Large intestine (tissue), 3 donors: ENCODE measurements around the gene MYH7. TPM values are rescaled to one million over a fixed set of nuclear protein-coding genes. Genes with fewer than 3 reads are reported as not detected.

Experiments
- DNase-seq, 2 donors: peaks; one replicate each; pipeline versions ENCODE4 v3.0.0 to v3.0.0-alpha.2; 2013
- H3K27ac ChIP-seq: one replicate; pipeline ENCODE4 v1.5.1; 2013; ENCODE audit warnings: low read length
- H3K27me3 ChIP-seq: 2 replicates; pipeline ENCODE4 v1.6.1; 2013; ENCODE audit warnings: low read length; ENCODE audit not compliant: control insufficient read depth, insufficient read depth
- H3K36me3 ChIP-seq: 2 replicates; pipeline ENCODE4 v1.6.1; 2013; ENCODE audit warnings: low read length; ENCODE audit not compliant: control insufficient read depth, insufficient read depth
- H3K4me1 ChIP-seq: one replicate; pipeline ENCODE4 v1.6.1; 2013; ENCODE audit warnings: low read length; ENCODE audit not compliant: control insufficient read depth, insufficient read depth
- H3K4me3 ChIP-seq: one replicate; pipeline ENCODE4 v1.5.1; 2013; ENCODE audit warnings: low read length
- H3K9me3 ChIP-seq: one replicate; pipeline ENCODE4 v1.6.1; 2013; ENCODE audit warnings: mild to moderate bottlenecking, low read depth, low read length, moderate library complexity; ENCODE audit not compliant: control insufficient read depth
- WGBS: methylation state at CpG from one replicate; pipeline ENCODE4 v1.1.5; 2013; ENCODE audit warnings: low lambda C conversion rate; ENCODE audit not compliant: insufficient coverage; 5-methylcytosine and 5-hydroxymethylcytosine counted together
- polyA plus RNA-seq: library from polyadenylated mRNA; unstranded; fragments of 120-200 nt; gene quantifications from one replicate; pipeline ENCODE4 v1.2.1, GENCODE V29; 2013

Gene MYH7
- polyA plus RNA-seq, 1 donor = 0.91 TPM

DNA sequence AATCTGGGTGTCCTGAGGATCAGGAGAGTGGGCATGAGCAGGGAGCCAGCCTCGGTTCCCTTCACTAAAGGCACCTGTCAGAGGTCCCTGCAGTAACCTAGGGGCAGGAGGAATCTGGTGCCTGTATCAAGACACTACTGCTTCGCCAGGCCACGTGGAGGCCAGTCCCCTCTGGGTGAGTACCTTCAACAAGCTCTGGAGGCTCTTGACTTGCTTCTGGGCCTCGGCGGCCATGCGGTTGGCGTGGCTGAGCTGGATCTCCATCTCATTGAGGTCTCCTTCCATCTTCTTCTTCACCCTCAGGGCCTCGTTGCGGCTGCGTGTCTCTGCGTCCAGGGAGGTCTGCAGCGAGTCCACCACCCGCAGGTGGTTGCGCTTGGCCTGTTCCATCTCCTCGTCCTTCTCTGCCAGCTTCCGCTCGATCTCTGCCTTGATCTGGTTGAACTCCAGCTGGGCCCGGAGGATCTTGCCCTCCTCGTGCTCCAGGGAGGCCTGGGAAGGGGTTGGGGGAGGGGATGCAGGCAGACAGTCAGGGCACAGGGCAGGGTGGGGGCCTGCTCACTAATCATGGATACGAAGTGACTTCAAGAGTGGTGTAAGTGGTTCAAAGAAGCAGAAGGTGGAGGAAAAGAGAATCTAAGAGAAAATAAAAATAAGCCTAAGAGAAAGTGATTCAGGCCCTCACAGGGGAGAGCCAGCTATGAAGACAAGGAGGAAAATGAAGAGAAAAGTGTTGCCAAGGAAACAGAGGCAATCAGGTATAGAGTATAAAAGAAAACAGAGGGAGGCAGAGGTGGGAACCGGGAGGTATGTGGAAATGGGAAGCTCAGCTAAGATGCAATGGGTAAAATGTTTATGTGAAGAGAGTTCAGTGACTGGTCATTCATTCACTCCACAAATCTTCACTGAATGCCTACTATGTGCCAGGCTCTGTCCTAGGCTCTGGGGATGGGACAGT is 19.4 kb downstream of the MYH7 start:
- H3K27me3 ChIP-seq = no peaks in the 10 kb centered on the region
- DNase-seq = no peak
- H3K36me3 ChIP-seq = no peaks in the 10 kb centered on the region
- H3K27ac ChIP-seq = no peak overlapping the region
- no peaks in the 10 kb centered on the region for H3K4me1 ChIP-seq
- no peaks in the 10 kb centered on the region for H3K9me3 ChIP-seq
- 67% methylated on average over 2 of the region's 21 CpGs for WGBS
- H3K4me3 ChIP-seq = no peak overlapping the region

DNA sequence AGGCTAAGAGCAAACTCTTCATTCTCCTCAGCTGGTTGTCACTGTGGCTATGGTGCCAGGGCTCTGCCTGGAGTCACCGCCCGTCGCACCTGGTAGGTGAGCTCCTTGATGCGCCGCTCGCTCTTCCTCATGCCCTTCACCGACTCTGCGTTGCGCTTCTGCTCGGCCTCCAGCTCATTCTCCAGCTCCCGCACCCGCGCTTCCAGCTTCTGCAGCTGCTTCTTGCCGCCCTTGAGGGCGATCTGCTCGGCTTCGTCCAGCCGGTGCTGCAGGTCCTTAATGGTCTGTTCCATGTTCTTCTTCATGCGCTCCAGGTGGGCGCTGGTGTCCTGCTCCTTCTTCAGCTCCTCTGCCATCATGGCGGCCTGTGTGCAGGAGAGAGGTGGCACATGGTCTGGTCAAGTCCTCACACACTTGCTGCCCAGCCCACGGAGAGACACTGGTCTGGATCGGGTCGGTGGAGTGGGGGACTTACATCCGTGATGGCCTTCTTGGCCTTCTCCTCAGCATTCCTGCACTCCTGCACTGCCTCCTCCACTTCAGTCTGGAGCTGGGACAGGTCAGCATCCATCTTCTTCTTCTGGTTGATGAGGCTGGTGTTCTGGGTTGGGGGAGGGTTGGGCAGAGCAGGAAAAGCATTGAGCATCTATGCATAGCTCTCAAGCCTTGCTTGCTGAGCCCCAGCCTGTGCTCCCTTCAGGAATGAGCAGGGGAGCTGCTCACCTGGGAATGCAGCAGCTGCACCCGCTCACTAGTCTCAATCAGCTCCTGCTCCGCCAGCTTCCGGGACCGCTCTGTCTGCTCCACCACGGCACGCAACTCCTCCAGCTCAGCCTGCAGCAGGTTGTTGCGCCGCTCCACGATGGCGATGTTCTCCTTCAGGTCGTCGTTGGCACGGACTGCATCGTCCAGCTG is 20.3 kb downstream of the MYH7 start:
- WGBS = no CpG with 5 or more reads among the region's 39 CpGs
- Histone ChIP-seq H3K27ac (no peak overlapping the region), H3K4me1 (no peaks in the 10 kb centered on the region), H3K36me3 (no peaks in the 10 kb centered on the region), H3K4me3 (no peak overlapping the region), H3K27me3 (no peaks in the 10 kb centered on the region), H3K9me3 (no peaks in the 10 kb centered on the region)
- DNase-seq = no peak

DNA sequence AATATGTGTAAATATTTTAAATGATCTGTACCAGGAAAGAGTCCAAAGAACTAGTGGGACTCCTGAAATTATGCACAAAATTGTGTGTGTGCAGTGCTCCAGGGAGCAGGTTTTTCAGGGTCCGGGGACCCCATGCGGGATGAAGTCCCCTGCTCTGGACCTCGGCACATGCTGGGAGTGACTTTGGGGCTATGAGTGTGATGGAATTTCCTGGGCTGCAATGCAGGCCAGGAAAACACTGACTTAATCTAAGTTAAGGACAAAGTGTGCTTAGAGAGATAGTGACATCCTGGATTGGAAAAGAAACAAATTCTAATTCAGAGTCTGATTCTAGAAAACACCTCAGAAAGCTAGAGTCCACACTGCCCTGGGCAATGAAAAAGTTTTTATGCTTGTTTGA is 21.2 kb downstream of the MYH7 start:
- WGBS = no CpG with 5 or more reads among the region's 3 CpGs
- H3K4me3 ChIP-seq = no peak overlapping the region

DNA sequence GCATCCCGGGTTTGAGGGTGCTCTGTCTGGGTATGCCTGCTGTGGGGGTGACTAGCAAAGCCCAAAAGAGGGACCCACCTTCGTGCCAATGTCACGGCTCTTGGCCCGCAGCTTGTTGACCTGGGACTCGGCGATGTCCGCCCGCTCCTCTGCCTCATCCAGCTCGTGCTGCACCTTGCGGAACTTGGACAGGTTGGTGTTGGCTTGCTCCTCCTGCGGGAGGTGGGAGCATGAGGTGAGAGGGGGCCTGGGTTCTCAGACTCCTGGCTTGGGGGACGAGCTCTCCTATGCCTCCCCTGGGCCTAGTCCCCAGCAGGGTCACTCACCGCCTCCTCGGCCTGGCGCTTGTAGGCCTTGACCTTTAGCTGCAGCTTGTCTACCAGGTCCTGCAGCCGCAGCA is 21.8 kb downstream of the MYH7 start:
- no CpG with 5 or more reads among the region's 16 CpGs for WGBS
- no peaks in the 10 kb centered on the region for H3K36me3 ChIP-seq

More for the DNA sequence above, 21.2 kb downstream of the MYH7 start:
- no peak overlapping the region for H3K27ac ChIP-seq
- H3K9me3 ChIP-seq = no peaks in the 10 kb centered on the region
- no peaks in the 10 kb centered on the region for H3K4me1 ChIP-seq
- DNase-seq = no peak
- H3K36me3 ChIP-seq = no peaks in the 10 kb centered on the region
- H3K27me3 ChIP-seq = no peaks in the 10 kb centered on the region

DNA sequence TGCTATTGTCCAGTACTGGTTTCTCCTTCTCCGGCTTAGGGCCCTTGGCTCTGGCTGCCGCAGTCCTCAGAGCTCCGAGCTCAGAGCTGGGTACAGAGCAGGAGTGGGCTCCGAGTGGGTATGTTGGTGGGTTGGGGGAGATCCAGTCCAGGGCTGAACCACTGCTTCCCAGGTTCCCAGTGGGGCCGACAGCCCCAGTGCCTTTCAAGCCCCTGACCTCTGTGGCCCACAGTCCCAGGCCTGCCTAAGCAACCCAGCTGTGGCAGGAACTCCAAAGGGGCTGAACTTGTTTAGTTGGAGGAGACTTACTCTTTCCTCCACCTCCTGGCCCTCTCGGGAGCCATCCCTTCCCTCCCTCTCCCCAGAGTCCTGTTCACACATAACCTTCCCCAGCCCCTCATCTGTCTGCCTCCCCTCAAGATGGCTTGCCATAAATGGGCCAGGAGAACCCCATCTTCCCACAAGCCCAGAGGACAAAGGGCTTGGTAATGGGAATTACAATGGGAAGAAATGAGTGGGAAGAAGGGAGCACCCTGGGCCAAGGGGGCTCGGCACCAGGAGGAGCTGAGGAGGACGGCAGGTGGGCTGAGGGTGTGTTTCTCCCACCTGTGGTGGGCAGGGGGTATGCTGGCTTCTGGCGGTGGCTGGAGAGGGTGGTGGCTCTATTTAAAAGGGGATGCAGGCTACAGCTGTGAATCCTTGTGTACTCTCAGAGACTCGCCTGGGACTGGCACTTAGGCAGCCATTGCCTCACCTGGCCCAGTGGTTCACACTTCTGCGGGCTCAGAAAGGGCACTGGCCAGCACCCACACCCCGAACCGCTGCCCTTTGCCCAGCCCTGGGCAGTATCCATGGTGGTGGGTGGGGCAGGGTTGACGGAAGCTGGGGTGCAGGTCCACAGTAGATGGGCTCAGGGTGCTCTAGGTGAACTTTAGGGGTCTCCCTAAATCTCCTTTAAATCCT is 23.6 kb downstream of the MYH7 start:
- no peak for DNase-seq
- H3K4me3 ChIP-seq = no peak overlapping the region
- no peak overlapping the region for H3K27ac ChIP-seq
- no peaks in the 10 kb centered on the region for H3K4me1 ChIP-seq
- WGBS = no CpG with 5 or more reads among the region's 14 CpGs
- H3K36me3 ChIP-seq = no peaks in the 10 kb centered on the region
- H3K9me3 ChIP-seq = no peaks in the 10 kb centered on the region
- H3K27me3 ChIP-seq = no peaks in the 10 kb centered on the region

More for the DNA sequence above, 21.8 kb downstream of the MYH7 start:
- Histone ChIP-seq H3K4me3 (no peak overlapping the region), H3K27me3 (no peaks in the 10 kb centered on the region), H3K4me1 (no peaks in the 10 kb centered on the region), H3K27ac (no peak overlapping the region), H3K9me3 (no peaks in the 10 kb centered on the region)
- DNase-seq = no peak

DNA sequence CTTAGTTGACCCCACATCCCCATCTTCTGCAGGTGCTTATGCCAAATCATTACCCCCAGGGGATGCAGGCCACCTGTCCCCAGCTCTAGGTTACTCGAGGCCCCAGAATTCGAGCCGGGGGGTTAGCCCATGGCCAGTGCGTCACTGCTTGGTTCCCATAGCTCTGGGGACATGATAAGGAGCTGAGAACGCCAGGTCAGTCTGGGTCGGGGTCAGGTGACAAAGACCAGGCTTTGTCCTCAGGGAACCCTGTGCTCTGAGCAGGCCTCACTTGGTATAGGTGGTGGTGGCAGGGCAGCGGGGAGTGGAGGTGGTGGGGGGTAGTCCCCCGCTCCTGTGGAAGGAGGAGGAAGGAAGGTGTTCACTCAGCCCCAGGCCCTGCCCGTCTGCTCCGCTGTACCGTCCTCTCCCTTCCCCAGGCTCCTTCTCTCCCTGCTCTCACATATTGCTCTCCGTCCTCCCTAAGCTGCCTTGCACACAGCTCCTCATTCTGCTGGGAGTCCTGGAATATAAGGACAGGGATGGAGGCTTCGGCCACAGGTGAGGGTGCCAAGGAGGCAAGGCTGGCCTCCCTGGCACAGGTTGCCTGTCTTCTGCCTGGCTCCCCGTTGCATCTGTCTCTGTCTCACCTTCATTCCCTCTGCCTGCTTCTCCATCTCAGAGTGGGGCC is 25.4 kb downstream of the MYH7 start:
- WGBS = no CpG with 5 or more reads among the region's 14 CpGs

DNA sequence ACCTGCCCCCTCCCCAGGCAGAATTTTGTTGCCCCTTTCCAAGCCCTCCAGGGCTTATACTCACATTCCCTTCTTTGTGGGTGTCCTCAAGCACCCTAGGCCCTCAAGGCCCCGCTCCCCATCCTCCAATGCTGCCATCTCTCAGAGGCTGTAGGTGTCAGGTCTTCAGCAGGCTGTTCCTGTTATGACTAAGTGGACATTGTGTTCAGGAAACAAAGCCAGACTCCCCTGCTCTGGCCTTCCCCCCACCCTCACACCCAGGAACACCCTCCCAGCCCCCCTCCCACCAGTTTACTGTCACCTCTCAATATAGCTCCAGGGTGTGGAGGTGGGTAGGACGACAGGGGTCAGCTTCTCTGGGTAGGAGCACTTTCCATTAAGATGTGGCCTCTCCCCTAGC is 26.0 kb downstream of the MYH7 start:
- H3K27ac ChIP-seq = no peak overlapping the region
- no peaks in the 10 kb centered on the region for H3K9me3 ChIP-seq
- WGBS = no CpG with 5 or more reads among the region's 2 CpGs
- no peaks in the 10 kb centered on the region for H3K27me3 ChIP-seq
- no peak overlapping the region for H3K4me3 ChIP-seq
- H3K36me3 ChIP-seq = no peaks in the 10 kb centered on the region
- DNase-seq = no peak
- no peaks in the 10 kb centered on the region for H3K4me1 ChIP-seq

More for the DNA sequence above, 25.4 kb downstream of the MYH7 start:
- Histone ChIP-seq H3K9me3 (no peaks in the 10 kb centered on the region), H3K27ac (no peak overlapping the region), H3K27me3 (no peaks in the 10 kb centered on the region), H3K4me1 (no peaks in the 10 kb centered on the region), H3K4me3 (no peak overlapping the region), H3K36me3 (no peaks in the 10 kb centered on the region)
- no peak for DNase-seq

DNA sequence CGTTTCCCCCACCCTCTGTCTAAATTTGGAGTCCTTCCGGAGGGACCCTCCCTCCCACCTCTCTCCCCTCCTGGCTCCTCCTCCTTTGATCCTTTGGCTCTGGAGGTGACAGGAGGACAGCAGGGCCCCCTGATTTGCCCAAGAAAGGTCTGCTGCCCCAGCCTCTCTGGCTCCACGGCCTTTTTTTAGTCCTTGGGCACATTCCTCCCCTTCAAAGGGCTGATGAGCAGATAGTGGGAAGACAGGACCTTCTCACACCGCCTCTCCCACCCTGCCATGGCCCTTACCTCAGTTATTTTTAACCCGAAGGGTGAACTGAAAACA is 27.2 kb downstream of the MYH7 start:
- DNase-seq = no peak
- WGBS = 53% methylated on average over 2 of the region's 5 CpGs
- no peaks in the 10 kb centered on the region for H3K36me3 ChIP-seq
- H3K27ac ChIP-seq = no peak overlapping the region
- no peaks in the 10 kb centered on the region for H3K4me1 ChIP-seq
- H3K4me3 ChIP-seq = no peak overlapping the region
- H3K27me3 ChIP-seq = no peaks in the 10 kb centered on the region
- no peaks in the 10 kb centered on the region for H3K9me3 ChIP-seq

DNA sequence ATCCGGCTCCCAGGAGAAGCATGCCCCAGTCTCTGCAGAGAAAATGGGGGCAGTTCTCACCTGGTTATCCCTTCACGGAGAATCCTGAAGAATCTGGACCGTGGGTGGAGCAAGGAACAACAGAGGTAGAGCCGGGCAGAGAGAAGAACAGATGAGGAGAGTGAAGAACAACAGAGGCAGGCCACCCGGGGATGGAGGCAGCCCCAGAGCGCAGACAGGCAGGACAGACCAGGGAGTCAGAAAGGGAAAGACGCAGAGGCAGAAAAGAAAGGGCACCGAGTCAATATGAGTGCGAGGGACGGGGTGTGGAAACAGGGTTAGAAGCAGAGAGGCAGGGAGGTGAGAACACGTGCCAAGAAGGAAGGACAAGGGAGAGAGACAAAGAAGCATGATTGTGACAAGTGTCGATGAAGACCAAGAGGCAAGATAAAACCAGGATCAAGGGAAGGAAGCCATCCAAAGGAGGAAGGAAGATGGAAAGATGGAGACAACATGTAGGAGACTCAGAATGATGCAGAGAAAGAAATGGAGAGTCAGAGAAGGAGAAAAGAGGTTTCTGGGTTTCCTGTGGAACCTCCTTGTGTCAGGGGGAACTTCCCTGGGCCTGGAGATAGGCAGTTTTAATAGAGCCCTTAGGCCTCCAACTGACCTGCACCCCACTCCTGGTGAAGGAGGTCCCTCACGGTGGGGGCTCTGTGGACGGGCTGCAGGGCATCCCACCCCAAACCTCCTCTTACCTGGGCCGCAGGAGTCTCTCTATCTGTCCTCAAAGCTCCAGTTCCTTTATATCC is 27.7 kb downstream of the MYH7 start, which contains the start of gene MYH6:
Gene MYH6, minus strand, starts transcription at position 758 of the 791 bp plus-strand sequence. CDS start 1,050 bp downstream, outside the sequence.
- Histone ChIP-seq H3K36me3 (no peaks in the 10 kb centered on the region), H3K4me3 (no peak within 1 kb of the TSS), H3K4me1 (no peaks in the 10 kb centered on the region), H3K27ac (no peak within 1 kb of the TSS), H3K9me3 (no peaks in the 10 kb centered on the region), H3K27me3 (no peaks in the 10 kb centered on the region)
- 83% methylated on average over 12 of the region's 15 CpGs for WGBS
- DNase-seq = no peak
